ENCODE data around the gene SEMA4G.
A peak's percentile ranks its signal among the peaks of the same experiment; 100 is the strongest.

SEMA4G gene

GRCh38 chr10:100963826-100964225 is 5.5 kb upstream of the SEMA4G start:
- no peak for TF ChIP-seq CTCF (IDR thresholded peaks at IDR 0.05; ENCODE audit: extremely low read depth, missing control alignments)
- no peak for DNase-seq (ENCODE audit: low spot score)

GRCh38 chr10:100965820-100966219 is 3.5 kb upstream of the SEMA4G start:
- TF ChIP-seq CTCF (IDR thresholded peaks at IDR 0.05; ENCODE audit: extremely low read depth, missing control alignments) = no peak
- no peak for DNase-seq (ENCODE audit: low spot score)

GRCh38 chr10:100966887-100967286 is 2.4 kb upstream of the SEMA4G start:
- no peak for TF ChIP-seq CTCF (IDR thresholded peaks at IDR 0.05; ENCODE audit: extremely low read depth, missing control alignments)
- DNase-seq (ENCODE audit: low spot score) = no peak

- DNase-seq (ENCODE audit: low spot score) = no peak
- TF ChIP-seq CTCF (IDR thresholded peaks at IDR 0.05; ENCODE audit: extremely low read depth, missing control alignments) = no peak
Observed at GRCh38 chr10:100967332-100967731, 2.0 kb upstream of the SEMA4G start.

- peak; percentile 9 for DNase-seq (ENCODE audit: low spot score)
- TF ChIP-seq CTCF (IDR thresholded peaks at IDR 0.05; ENCODE audit: extremely low read depth, missing control alignments) = no peak
Observed at GRCh38 chr10:100968062-100968736, 1.1 kb upstream of the SEMA4G start.

GRCh38 chr10:100968863-100969186 is 479 bp upstream of the SEMA4G start:
- no peak for TF ChIP-seq CTCF (IDR thresholded peaks at IDR 0.05; ENCODE audit: extremely low read depth, missing control alignments)

GRCh38 chr10:100970076-100970913 is 991 bp downstream of the SEMA4G start:
- DNase-seq (ENCODE audit: low spot score) = peak; percentile 65
- TF ChIP-seq CTCF (IDR thresholded peaks at IDR 0.05; ENCODE audit: extremely low read depth, missing control alignments) = no peak

More at GRCh38 chr10:100968863-100969186, 479 bp upstream of the SEMA4G start:
- DNase-seq (ENCODE audit: low spot score) = no peak
